Neural cell (in vitro differentiated cells): ENCODE measurements around the gene PTOV1. TPM values are rescaled to one million over a fixed set of nuclear protein-coding genes. Genes with fewer than 3 reads are reported as not detected.

Source experiments
- H2AFZ ChIP-seq: fragments of 200-600, 300-800 bp; sonication (generic), shearing (Covaris generic); 2 replicates; pipeline ENCODE4 v1.6.0; 2014; ENCODE audit warnings: low read depth, mild to moderate bottlenecking, antibody characterized with exemption, low read length, moderate library complexity
- H3F3A ChIP-seq: fragments of 200-600 bp; shearing (Covaris generic); 2 replicates; pipeline ENCODE4 v1.6.1; 2016; ENCODE audit warnings: mild to moderate bottlenecking, moderate library complexity, mixed read lengths, antibody characterized with exemption, low read length; ENCODE audit not compliant: insufficient read depth, poor library complexity, severe bottlenecking
- H3K27ac ChIP-seq: fragments of 200-600, 300-800 bp; sonication (generic), shearing (Covaris generic); 2 replicates; pipeline ENCODE4 v1.5.1; 2014; ENCODE audit warnings: mild to moderate bottlenecking, low read length, moderate library complexity
- H3K27me3 ChIP-seq: fragments of 300-800, 200-600 bp; sonication (generic), shearing (Covaris generic); 2 replicates; pipeline ENCODE4 v1.6.0; 2014; ENCODE audit warnings: mild to moderate bottlenecking, low read depth, low read length, moderate library complexity; ENCODE audit not compliant: insufficient read depth
- H3K36me3 ChIP-seq: fragments of 300-800, 200-600 bp; sonication (generic), shearing (Covaris generic); 2 replicates; pipeline ENCODE4 v1.5.1; 2014; ENCODE audit warnings: mild to moderate bottlenecking, antibody characterized with exemption, low read length, moderate library complexity; ENCODE audit not compliant: insufficient read depth
- H3K4me2 ChIP-seq: fragments of 300-800, 200-600 bp; sonication (generic), shearing (Covaris generic); 2 replicates; pipeline ENCODE4 v1.6.0; 2014; ENCODE audit warnings: mild to moderate bottlenecking, low read length
- H3K4me3 ChIP-seq: fragments of 300-800, 200-600 bp; sonication (generic), shearing (Covaris generic); 2 replicates; pipeline ENCODE4 v1.5.1; 2014; ENCODE audit warnings: mild to moderate bottlenecking, low read length, moderate library complexity
- H3K79me2 ChIP-seq: fragments of 200-600 bp; shearing (Covaris generic); replicated peaks from 2 replicates; pipeline ENCODE4 v1.6.0; 2014; ENCODE audit warnings: mild to moderate bottlenecking, low read length, moderate library complexity; ENCODE audit not compliant: insufficient read depth
- H3K9ac ChIP-seq: fragments of 300-800, 200-600 bp; sonication (generic), shearing (Covaris generic); 2 replicates; pipeline ENCODE4 v1.6.1; 2016; ENCODE audit warnings: mild to moderate bottlenecking, low read length, mixed read lengths
- H3K9me2 ChIP-seq: fragments of 200-600 bp; shearing (Covaris generic); 2 replicates; pipeline ENCODE4 v1.6.1; 2016; ENCODE audit warnings: mild to moderate bottlenecking, low read length, mixed read lengths; ENCODE audit not compliant: insufficient read depth
- H3K9me3 ChIP-seq: fragments of 200-600, 300-800 bp; sonication (generic), shearing (Covaris generic); 2 replicates; pipeline ENCODE4 v1.6.1; 2016; ENCODE audit warnings: mild to moderate bottlenecking, mixed run types, low read length, moderate library complexity, mixed read lengths
- H4K20me1 ChIP-seq: fragments of 200-600 bp; shearing (Covaris generic); 2 replicates; pipeline ENCODE4 v1.6.1; 2016; ENCODE audit warnings: mild to moderate bottlenecking, mixed run types; ENCODE audit not compliant: insufficient read depth
- CTCF ChIP-seq: fragments of 450-650 bp; IDR thresholded peaks from 2 replicates; pipeline ENCODE4 v1.5.1; 2014; ENCODE audit warnings: antibody characterized with exemption, mild to moderate bottlenecking, moderate library complexity; ENCODE audit not compliant: poor library complexity, severe bottlenecking
- EP300 ChIP-seq: fragments of 450-650 bp; conservative IDR thresholded peaks from 2 replicates; pipeline ENCODE4 v1.6.1; 2014; ENCODE audit warnings: antibody characterized with exemption, mild to moderate bottlenecking, moderate library complexity; ENCODE audit not compliant: poor library complexity, severe bottlenecking
- EZH2 ChIP-seq: fragments of 200-600, 300-800 bp; shearing (Covaris generic), sonication (generic); IDR thresholded peaks from 2 replicates; pipeline ENCODE4 v1.6.1; 2014; ENCODE audit warnings: antibody characterized with exemption, low read length, borderline replicate concordance, mild to moderate bottlenecking; ENCODE audit not compliant: insufficient read depth, poor library complexity, severe bottlenecking
- MXI1 ChIP-seq: fragments of 450-650 bp; conservative IDR thresholded peaks from 2 replicates; pipeline ENCODE4 v1.6.1; 2014; ENCODE audit warnings: antibody characterized with exemption, mild to moderate bottlenecking; ENCODE audit not compliant: poor library complexity, severe bottlenecking
- POLR2AphosphoS5 ChIP-seq: IDR thresholded peaks from 2 replicates; pipeline ENCODE4 v1.6.1; 2012
- RAD21 ChIP-seq: fragments of 450-650 bp; conservative IDR thresholded peaks from 2 replicates; pipeline ENCODE4 v1.6.1; 2014; ENCODE audit warnings: antibody characterized with exemption, mild to moderate bottlenecking, moderate library complexity
- REST ChIP-seq: IDR thresholded peaks from 2 replicates; pipeline ENCODE4 v1.6.1; 2012; ENCODE audit warnings: borderline replicate concordance
- SMC3 ChIP-seq: fragments of 450-650 bp; conservative IDR thresholded peaks from 2 replicates; pipeline ENCODE4 v1.6.1; 2014; ENCODE audit warnings: antibody characterized with exemption, mild to moderate bottlenecking, moderate library complexity; ENCODE audit not compliant: poor library complexity
- TAF1 ChIP-seq: IDR thresholded peaks from 2 replicates; pipeline ENCODE4 v1.6.1; 2012; ENCODE audit warnings: low read depth
- polyA plus RNA-seq: library from polyadenylated mRNA; depleted of rRNA; stranded (reverse); fragments of >200 nt; gene quantifications from 2 replicates; pipeline ENCODE4 v1.2.3, GENCODE V29; 2014

The PTOV1 gene
- polyA plus RNA-seq, 1 donor from 2014 or later: 199 TPM

- H3F3A ChIP-seq: no peaks in the 10 kb centered on the region
- no peak overlapping the region for H2AFZ ChIP-seq
- H3K4me2 ChIP-seq: no peak overlapping the region
- no peaks in the 10 kb centered on the region for H3K27me3 ChIP-seq
- H3K9me2 ChIP-seq: no peaks in the 10 kb centered on the region
- H3K9me3 ChIP-seq: no peaks in the 10 kb centered on the region
- no peak overlapping the region for H3K9ac ChIP-seq
- H3K36me3 ChIP-seq: peaks cover 5% of the 10 kb centered on the region
- no peak overlapping the region for H3K4me3 ChIP-seq
- TF ChIP-seq REST (no peak), SMC3 (no peak), EZH2 (no peak), MXI1 (no peak), EP300 (no peak), RAD21 (no peak), CTCF (no peak), POLR2AphosphoS5 (no peak), TAF1 (no peak)
- no peaks in the 10 kb centered on the region for H4K20me1 ChIP-seq
- no peak overlapping the region for H3K27ac ChIP-seq
- no peaks in the 10 kb centered on the region for H3K79me2 ChIP-seq
Measured at GRCh38 chr19:49843265-49843664, 7.7 kb upstream of the PTOV1 start.

GRCh38 chr19:49844138-49845095 lies 6.5 kb upstream of the PTOV1 start:
- H3K9me2 ChIP-seq: no peaks in the 10 kb centered on the region
- TF ChIP-seq EP300 (no peak), CTCF (no peak), POLR2AphosphoS5 (no peak), EZH2 (no peak), TAF1 (no peak), MXI1 (no peak), SMC3 (no peak), REST (no peak), RAD21 (no peak)
- no peaks in the 10 kb centered on the region for H3F3A ChIP-seq
- no peaks in the 10 kb centered on the region for H3K27me3 ChIP-seq
- no peaks in the 10 kb centered on the region for H3K79me2 ChIP-seq
- H3K27ac ChIP-seq: no peak overlapping the region
- H3K9me3 ChIP-seq: no peaks in the 10 kb centered on the region
- H3K4me2 ChIP-seq: no peak overlapping the region
- H2AFZ ChIP-seq: no peak overlapping the region
- H3K9ac ChIP-seq: no peak overlapping the region
- H3K4me3 ChIP-seq: no peak overlapping the region
- H4K20me1 ChIP-seq: no peaks in the 10 kb centered on the region
- H3K36me3 ChIP-seq: peaks cover 10% of the 10 kb centered on the region
